ENCODE measurements around the gene DAAM2. TPM values are rescaled to one million over a fixed set of nuclear protein-coding genes. Genes with fewer than 3 reads are reported as not detected.
A peak's percentile ranks its signal among the peaks of the same experiment; 100 is the strongest.

Gene DAAM2
- total RNA-seq, 2 experiments from 2014 or later, result not detected

DNA sequence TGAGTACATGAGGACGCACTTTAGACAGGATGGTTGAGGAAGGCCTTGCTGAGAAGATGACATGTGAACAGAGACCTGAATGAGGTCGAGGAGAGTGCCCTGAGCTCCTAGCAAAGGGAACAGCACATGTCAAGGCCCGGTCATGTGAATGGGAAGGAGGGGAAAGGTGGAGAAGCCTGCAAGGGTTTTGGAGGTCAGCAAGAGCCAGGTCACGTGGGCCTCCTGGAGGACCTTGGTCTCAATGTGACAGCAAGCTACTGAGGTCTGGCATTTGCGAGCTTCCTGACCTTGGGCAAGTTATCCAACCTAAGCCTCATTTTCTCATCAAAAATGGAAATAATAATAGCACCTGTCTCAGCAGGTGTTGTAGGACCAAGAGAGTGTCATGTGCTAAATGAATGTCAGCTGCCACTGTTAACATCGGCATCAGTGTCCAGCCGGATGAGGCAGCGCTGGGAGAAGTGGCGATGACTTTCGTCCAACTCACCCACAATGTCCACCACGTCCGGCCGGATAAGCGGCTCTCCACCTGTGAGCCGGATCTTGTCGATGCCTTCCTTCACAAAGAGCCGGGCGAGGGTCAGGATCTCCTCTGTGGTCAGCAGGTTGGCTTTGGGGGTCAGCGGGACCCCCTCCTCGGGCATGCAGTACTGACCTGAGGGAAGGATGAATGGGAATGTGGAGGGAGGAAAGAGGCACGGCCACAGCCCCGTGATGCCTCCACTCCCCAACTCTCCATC is 133.2 kb downstream of the DAAM2 start:
- Mint-ChIP-seq H3K4me1 (peaks cover 9% of the 10 kb centered on the region), H3K27me3 (no peaks in the 10 kb centered on the region), H3K9me3 (peaks cover 5% of the 10 kb centered on the region), H3K27ac (no peak overlapping the region), H3K36me3 (no peaks in the 10 kb centered on the region), H3K4me3 (no peak overlapping the region)
- ATAC-seq (ENCODE audit: low read depth), result no peak
- POLR2A ChIA-PET, result no interaction called here
- DNase-seq, result no peak

DNA sequence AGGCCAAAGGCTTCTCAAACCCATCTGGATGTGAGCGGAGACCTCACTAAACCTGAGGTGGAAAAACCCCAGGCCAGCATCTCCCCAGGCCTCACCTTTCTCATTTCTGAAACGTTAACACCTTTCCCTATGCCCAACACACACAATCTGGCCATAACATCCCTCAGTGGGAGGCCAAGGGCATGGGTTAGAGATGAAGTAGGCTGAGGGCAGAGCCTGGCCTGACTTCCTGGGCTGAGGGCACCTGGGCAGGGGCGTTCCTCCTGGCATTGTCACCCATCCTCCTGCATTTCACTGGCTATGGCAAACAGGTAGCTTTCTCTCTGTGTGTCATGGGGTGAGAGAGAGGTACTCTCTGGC is 133.7 kb downstream of the DAAM2 start:
- POLR2A ChIA-PET, result no interaction called here
- Mint-ChIP-seq H3K4me1 (peaks cover 9% of the 10 kb centered on the region), H3K27me3 (no peaks in the 10 kb centered on the region), H3K4me3 (no peak overlapping the region), H3K9me3 (peaks cover 5% of the 10 kb centered on the region), H3K36me3 (no peaks in the 10 kb centered on the region), H3K27ac (peak overlapping the region; percentile 56)
- DNase-seq, result no peak
- ATAC-seq (ENCODE audit: low read depth), result no peak

DNA sequence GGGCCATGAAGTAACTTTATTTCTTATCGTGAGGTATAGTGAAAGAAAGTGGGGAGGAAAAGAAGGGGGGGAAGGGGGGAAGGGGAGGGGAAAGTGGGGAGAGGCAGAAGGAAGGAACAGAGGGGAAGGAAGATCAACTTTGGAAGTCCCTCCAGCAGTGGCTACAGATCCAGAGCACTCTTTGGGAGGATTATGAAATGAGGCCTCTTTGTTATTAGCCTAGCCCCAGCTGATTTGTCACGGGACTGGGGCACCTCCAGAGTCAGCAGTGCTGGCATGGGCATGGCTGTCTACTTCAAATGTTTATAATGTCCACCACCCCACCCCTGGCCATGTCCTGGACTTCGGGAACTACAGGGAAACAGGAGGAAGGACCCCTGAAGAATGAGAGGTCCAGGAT is 134.5 kb downstream of the DAAM2 start:
- H3K27ac Mint-ChIP-seq, result no peak overlapping the region
- no peak for DNase-seq
- H3K36me3 Mint-ChIP-seq, result no peaks in the 10 kb centered on the region
- no peak for ATAC-seq (ENCODE audit: low read depth)
- H3K4me3 Mint-ChIP-seq, result no peak overlapping the region
- POLR2A ChIA-PET, result no interaction called here
- H3K4me1 Mint-ChIP-seq, result peaks cover 9% of the 10 kb centered on the region
- H3K9me3 Mint-ChIP-seq, result peaks cover 5% of the 10 kb centered on the region
- H3K27me3 Mint-ChIP-seq, result no peaks in the 10 kb centered on the region

DNA sequence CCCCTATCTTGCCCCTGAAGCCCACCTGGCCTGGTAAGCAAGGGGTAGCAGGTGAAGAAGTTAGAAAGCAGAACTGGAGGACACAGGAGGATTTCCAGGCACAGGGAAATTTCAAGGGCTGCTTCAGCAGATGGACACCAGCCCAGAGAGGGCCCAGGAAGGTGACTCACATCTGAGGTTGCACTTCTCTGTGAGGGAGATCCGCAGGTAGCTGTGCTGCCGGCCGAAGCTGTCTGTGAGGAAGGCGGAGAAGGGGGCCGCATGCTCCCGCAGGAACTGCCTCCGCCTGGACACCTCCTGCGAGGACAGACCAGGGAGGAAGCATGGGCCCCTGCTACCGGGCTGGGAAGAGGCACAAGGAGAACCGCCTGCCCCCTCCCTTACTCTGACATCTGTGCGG is 135.0 kb downstream of the DAAM2 start:
- DNase-seq, result no peak
- H3K4me3 Mint-ChIP-seq, result no peak overlapping the region
- H3K9me3 Mint-ChIP-seq, result peaks cover 5% of the 10 kb centered on the region
- H3K27me3 Mint-ChIP-seq, result no peaks in the 10 kb centered on the region
- POLR2A ChIA-PET, result no interaction called here
- no peaks in the 10 kb centered on the region for H3K36me3 Mint-ChIP-seq
- ATAC-seq (ENCODE audit: low read depth), result no peak
- H3K4me1 Mint-ChIP-seq, result peaks cover 9% of the 10 kb centered on the region
- no peak overlapping the region for H3K27ac Mint-ChIP-seq

DNA sequence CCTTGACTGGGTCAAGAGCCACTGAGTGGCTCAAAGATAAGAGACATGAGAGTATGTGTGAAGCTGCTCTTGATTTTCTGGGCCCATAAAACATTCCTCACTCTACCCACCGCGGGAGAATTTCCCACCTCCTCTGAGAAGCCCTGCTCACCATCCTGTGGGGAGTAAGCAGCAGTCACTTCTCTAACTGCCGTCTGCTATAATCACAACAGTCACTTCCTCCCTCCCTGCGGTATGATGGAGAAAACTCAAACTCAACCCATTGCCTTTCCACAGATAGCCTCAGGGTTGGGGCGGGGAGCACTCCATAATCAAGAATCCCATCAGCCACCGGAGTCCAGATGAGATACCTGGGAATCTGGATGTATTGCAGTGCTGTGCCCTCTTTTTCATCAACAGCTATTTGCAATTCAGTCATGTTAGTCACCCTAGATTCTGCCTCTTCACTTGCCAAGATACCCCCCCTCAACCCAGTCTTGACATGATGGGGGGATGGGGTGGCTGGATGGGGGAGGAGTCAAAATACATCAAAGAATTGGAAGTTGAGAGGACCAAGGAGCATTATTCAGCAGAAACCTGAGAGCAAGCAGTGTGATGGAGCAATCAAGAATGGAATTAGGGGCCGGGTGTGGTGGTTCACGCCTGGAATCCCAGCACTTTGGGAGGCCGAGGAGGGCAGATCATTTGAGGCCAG is 137.0 kb downstream of the DAAM2 start:
- DNase-seq (no peak), ATAC-seq (ENCODE audit: low read depth) (no peak)
- H3K27ac Mint-ChIP-seq, result no peak overlapping the region
- H3K4me1 Mint-ChIP-seq, result peaks cover 8% of the 10 kb centered on the region
- H3K9me3 Mint-ChIP-seq, result peaks cover 5% of the 10 kb centered on the region
- H3K36me3 Mint-ChIP-seq, result no peaks in the 10 kb centered on the region
- no peak overlapping the region for H3K4me3 Mint-ChIP-seq
- POLR2A ChIA-PET, result no interaction called here
- H3K27me3 Mint-ChIP-seq, result peaks cover 4% of the 10 kb centered on the region

DNA sequence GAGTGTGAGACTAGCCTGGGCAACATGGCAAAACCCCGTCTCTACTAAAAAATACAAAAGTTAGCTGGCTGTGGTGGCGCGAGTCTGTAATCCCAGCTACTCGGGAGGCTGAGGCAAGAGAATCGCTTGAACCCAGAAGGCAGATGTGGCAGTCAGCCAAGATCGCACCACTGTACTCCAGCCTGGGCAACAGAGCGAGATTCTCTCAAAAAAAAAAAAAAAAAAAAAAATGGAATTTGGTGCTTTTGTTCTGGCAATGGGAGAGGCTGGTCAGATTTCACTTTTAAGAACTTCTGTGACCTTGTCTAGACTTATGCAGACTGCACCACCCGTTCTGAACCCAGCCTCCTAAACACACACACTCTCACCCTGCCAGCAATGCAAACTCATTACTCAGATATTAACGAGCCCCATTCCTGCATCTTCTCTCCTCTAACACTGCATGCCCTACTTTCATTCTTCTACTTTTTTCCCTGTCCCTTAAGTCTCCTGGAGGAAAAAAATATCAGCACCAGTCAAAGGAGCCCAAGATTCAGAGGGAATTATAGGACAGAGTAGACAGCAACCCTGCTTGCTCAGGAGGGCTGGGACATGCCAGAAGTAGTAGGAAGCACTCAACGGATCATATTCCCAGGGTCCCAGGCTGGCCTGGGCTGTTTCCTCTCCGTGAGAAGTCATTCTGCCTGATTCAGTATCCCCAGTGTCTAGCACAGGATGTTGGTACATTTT is 137.7 kb downstream of the DAAM2 start:
- Mint-ChIP-seq H3K36me3 (no peaks in the 10 kb centered on the region), H3K4me3 (no peak overlapping the region), H3K27me3 (peaks cover 4% of the 10 kb centered on the region), H3K4me1 (peaks cover 8% of the 10 kb centered on the region), H3K9me3 (peaks cover 5% of the 10 kb centered on the region), H3K27ac (no peak overlapping the region)
- POLR2A ChIA-PET, result no interaction called here
- ATAC-seq (ENCODE audit: low read depth) (no peak), DNase-seq (no peak)

DNA sequence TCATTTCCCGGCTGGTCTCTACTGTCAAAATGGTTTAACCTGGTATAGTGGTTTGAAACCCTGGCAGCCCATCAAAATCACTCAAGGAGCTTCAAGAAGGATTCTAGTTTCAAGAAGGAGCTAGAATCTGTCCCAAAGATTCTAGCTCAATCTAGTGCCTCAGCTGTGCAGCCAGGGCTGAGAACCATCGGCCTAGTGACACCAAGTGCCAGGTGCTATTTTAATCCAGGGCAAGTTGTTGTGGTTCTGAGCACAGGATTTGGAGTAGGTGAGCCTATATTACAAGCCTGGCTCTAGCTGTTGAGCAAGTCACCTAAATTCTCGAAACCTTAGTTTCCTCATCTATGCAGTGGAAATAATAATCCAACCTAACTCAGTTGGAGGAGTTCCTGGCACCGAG is 138.4 kb downstream of the DAAM2 start:
- no peak for ATAC-seq (ENCODE audit: low read depth)
- DNase-seq, result no peak
- H3K4me1 Mint-ChIP-seq, result peaks cover 8% of the 10 kb centered on the region
- H3K4me3 Mint-ChIP-seq, result no peak overlapping the region
- POLR2A ChIA-PET, result no interaction called here
- H3K27ac Mint-ChIP-seq, result no peak overlapping the region
- H3K36me3 Mint-ChIP-seq, result no peaks in the 10 kb centered on the region
- H3K9me3 Mint-ChIP-seq, result peaks cover 5% of the 10 kb centered on the region
- peaks cover 8% of the 10 kb centered on the region for H3K27me3 Mint-ChIP-seq

DNA sequence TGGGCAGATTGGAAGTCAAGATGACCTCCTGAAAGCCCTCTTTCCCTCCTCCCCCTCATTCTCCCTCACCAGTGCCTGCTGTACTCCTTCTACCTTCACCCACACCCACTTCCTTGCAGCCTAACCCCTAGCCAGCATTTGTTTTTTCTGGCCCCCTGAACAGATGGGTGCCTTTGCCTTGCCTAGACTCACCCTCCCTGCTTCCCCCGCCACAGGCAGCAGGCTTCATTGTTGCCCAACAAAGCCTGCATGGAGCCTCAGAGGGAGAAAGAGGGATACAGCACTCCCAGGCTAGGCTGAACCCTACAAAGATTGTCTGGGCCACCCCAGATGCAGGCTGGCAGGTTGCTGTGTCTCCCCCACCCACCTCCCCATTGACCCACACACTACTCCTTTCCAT is 139.4 kb downstream of the DAAM2 start:
- no peak overlapping the region for H3K4me3 Mint-ChIP-seq
- DNase-seq (no peak), ATAC-seq (ENCODE audit: low read depth) (no peak)
- no peaks in the 10 kb centered on the region for H3K9me3 Mint-ChIP-seq
- H3K27ac Mint-ChIP-seq, result no peak overlapping the region
- H3K27me3 Mint-ChIP-seq, result peaks cover 9% of the 10 kb centered on the region
- peaks cover 5% of the 10 kb centered on the region for H3K4me1 Mint-ChIP-seq
- POLR2A ChIA-PET, result no interaction called here
- H3K36me3 Mint-ChIP-seq, result no peaks in the 10 kb centered on the region

DNA sequence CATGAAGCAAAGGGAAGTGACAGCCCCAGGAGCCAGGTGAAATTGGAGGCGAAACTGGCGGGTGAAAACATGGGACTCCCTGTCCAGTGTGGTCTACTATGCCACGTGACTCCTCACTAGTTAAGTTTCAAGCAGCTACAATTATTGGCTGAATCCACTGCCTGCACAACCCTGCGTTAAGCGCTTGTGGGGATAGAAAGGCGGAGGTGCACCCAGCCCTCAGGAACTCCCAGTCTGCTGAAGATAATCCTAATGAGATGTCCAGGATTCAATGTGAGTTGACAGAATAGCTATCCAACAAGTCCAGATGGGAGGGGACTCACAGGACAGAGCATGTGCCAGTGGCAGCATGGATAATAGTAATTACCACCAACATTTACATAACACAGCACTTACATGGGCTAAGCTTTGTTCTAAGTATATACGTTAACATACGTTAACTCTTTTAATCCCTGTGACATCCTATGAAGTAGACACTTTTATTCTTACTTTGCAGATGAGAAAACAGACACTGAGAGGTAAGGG is 140.3 kb downstream of the DAAM2 start:
- ATAC-seq (ENCODE audit: low read depth) (no peak), DNase-seq (no peak)
- H3K4me1 Mint-ChIP-seq, result peaks cover 5% of the 10 kb centered on the region
- H3K4me3 Mint-ChIP-seq, result no peak overlapping the region
- POLR2A ChIA-PET, result no interaction called here
- no peaks in the 10 kb centered on the region for H3K9me3 Mint-ChIP-seq
- no peaks in the 10 kb centered on the region for H3K36me3 Mint-ChIP-seq
- no peak overlapping the region for H3K27ac Mint-ChIP-seq
- H3K27me3 Mint-ChIP-seq, result peaks cover 9% of the 10 kb centered on the region

DNA sequence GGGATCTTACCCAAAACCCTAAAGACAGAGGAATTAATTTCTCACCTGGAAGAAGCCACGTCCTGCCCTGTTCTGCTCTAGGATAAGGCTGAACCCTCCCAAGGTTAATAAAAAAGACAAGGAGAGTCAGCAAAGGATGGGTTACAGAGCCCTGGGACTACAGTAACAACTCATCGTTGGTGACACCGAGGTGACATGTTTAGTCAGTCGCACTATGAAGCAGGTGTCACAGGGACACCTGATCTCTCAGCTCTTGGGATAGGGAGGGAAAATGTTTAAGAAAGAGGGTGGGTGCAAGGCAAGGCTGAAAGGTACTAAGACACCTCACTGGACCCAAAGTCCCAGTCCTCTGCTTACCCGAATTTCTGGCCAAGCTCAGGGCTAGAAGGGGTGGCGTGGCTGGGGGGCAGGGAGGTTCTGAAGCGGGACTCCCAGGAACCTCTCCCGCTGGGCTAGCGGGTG is 141.5 kb downstream of the DAAM2 start:
- Mint-ChIP-seq H3K36me3 (no peaks in the 10 kb centered on the region), H3K27ac (peak overlapping the region; percentile 15), H3K9me3 (no peaks in the 10 kb centered on the region), H3K27me3 (peaks cover 9% of the 10 kb centered on the region), H3K4me3 (peak overlapping the region; percentile 73), H3K4me1 (peaks cover 5% of the 10 kb centered on the region)
- POLR2A ChIA-PET, result no interaction called here
- peak; percentile 28 for ATAC-seq (ENCODE audit: low read depth)
- DNase-seq, result no peak

DNA sequence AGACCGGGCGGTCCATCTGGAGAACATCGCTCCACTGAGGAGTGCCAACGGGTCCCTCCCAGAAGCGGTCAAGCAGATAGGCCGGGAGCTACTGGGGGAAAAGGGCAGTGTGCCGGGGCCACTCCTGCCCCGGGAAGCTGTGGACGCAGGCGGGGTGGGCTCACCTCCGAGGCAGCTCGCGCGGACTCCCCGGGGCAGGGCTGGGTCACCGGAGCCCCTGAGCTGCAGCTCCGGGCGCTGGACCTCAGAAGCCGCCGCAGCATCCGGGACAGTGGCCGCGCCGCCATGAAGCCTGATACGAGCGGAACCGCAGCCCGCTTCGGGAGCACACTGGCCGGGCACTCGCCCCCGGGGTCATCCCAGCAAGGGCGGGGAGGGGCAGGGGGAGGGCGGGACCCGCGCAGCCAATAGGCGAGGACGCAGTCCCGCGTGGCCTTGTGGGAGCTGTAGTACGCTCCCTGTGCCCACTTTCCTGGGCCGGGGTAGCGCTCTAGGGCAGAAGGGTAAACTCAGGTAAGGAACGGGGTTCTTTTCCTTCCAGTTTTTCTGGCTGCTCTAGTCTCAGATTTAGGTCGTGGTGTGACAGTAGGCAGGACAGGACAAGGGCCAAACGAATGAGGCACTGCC is 142.1 kb downstream of the DAAM2 start, which contains the start of gene MOCS1:
TSS of gene MOCS1 (minus strand) at position 332 of the 627 bp plus-strand sequence. CDS start at position 287, 45 bp downstream.
- Mint-ChIP-seq H3K36me3 (no peaks in the 10 kb centered on the region), H3K27ac (peak within 1 kb of the TSS; percentile 15), H3K4me1 (peaks cover 2% of the 10 kb centered on the region), H3K9me3 (no peaks in the 10 kb centered on the region), H3K4me3 (peak within 1 kb of the TSS; percentile 83), H3K27me3 (peaks cover 9% of the 10 kb centered on the region)
- peak; percentile 81 for ATAC-seq (ENCODE audit: low read depth)
- POLR2A ChIA-PET, result no interaction called here
- peak; percentile 54 for DNase-seq

DNA sequence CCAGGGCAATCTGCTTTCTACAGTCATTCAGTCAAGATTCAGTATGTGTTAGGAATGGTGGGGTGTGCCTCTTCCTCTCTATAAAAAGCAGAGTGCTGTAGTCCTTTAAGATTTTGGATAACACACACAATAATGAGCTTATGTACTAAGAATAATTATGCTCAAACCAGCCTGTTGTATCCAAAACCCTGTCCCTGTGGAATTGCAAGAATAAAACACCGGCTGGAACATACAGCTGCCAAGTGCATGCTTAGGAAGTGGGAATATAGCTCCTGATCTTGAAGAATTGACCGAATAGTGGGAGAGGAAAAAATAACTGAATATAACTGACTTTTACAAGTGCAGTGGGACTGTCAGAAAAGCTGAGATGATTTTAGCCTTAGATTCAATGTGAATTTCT is 143.1 kb downstream of the DAAM2 start:
- H3K27ac Mint-ChIP-seq, result no peak overlapping the region
- H3K4me3 Mint-ChIP-seq, result peak overlapping the region; percentile 19
- H3K36me3 Mint-ChIP-seq, result no peaks in the 10 kb centered on the region
- DNase-seq, result no peak
- H3K4me1 Mint-ChIP-seq, result peaks cover 2% of the 10 kb centered on the region
- POLR2A ChIA-PET, result no interaction called here
- ATAC-seq (ENCODE audit: low read depth), result no peak
- H3K27me3 Mint-ChIP-seq, result peaks cover 9% of the 10 kb centered on the region
- no peaks in the 10 kb centered on the region for H3K9me3 Mint-ChIP-seq

DNA sequence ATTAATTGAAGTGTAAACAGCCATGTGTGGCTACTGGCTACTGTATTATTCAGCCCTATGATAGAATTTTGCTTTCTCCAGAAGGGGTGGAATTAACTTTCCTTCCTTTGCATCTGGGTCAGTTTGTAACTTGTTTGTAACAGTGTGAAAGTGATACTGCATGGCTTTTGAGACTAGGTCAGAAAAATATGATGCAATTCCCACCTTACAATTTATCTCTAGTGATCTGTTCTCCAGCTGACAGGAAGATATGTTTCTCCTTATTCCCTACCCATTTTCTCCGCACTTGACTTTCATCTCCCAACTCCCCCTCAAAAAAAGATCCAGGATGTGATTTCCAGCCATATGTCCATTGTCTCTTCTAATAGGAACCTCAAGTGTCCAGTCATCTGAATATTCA is 144.7 kb downstream of the DAAM2 start:
- Mint-ChIP-seq H3K4me3 (no peak overlapping the region), H3K27ac (no peak overlapping the region), H3K4me1 (peaks cover 2% of the 10 kb centered on the region), H3K9me3 (no peaks in the 10 kb centered on the region), H3K36me3 (no peaks in the 10 kb centered on the region), H3K27me3 (peaks cover 9% of the 10 kb centered on the region)
- ATAC-seq (ENCODE audit: low read depth), result no peak
- POLR2A ChIA-PET, result no interaction called here
- DNase-seq, result no peak
